GM12878 (cell line): ENCODE data around the gene PLXNA2. TPM values are rescaled to one million over a fixed set of nuclear protein-coding genes. Genes with fewer than 3 reads are reported as not detected.

Source experiments
- ATAC-seq: fragments of 200-7000 bp; cut with Tn5 transposase; 3 replicates; pipeline ENCODE4 v1.9.1; 2020; ENCODE audit warnings: mild to moderate bottlenecking, moderate library complexity
- BruUV-seq: library from RNA; stranded (reverse); fragments of 400-500 nt; replicated peaks from 2 replicates; lab custom pipeline; 2021; lab: Mats Ljungman, UMichigan
- CTCF ChIA-PET: fragments of 300-600 bp; sonication (Branson Sonifier 250); formaldehyde crosslinking; extraction: SDS; loops from one replicate; lab custom pipeline; 2021; ENCODE audit warnings: inconsistent platforms; lab: Yijun Ruan, JAX
- POLR2A ChIA-PET: fragments of 350-600 bp; formaldehyde crosslinking; extraction: SDS; loops from one replicate; lab custom pipeline; 2021; ENCODE audit warnings: inconsistent platforms; lab: Charles Lee
- RAD21 ChIA-PET: fragments of 300-600 bp; sonication (Branson Sonifier 250); formaldehyde crosslinking; loops from one replicate; lab custom pipeline; 2023; ENCODE audit warnings: antibody characterized with exemption; ENCODE audit not compliant: unreplicated experiment; lab: Charles Lee
- SMC1A ChIA-PET: fragments of 300-600 bp; sonication (Branson Sonifier 250); formaldehyde crosslinking; loops from one replicate; lab custom pipeline; 2023; ENCODE audit not compliant: unreplicated experiment, uncharacterized antibody; lab: Charles Lee
- DNase-seq: peaks from one replicate; pipeline ENCODE4 v3.0.0-alpha.2; 2011; ENCODE audit warnings: low read depth, low spot score
- FAIRE-seq: peaks from 3 replicates; lab custom pipeline; 2011; peaks lifted over from hg19 to GRCh38; lab: Jason Lieb, UNC
- H2AFZ ChIP-seq: 2 replicates; pipeline ENCODE4 v1.6.0; 2011; ENCODE audit warnings: low read depth, low read length, control low read depth; ENCODE audit not compliant: control insufficient read depth
- H3K27ac ChIP-seq: 2 replicates; pipeline ENCODE4 v1.5.1; 2011; ENCODE audit warnings: control low read depth; ENCODE audit not compliant: control insufficient read depth, insufficient read depth
- H3K27me3 ChIP-seq, 2 experiments: replicated peaks in 1 of 2; 2 replicates each; pipeline versions ENCODE4 v1.6.0 to v1.6.1; 2011; ENCODE audit warnings: low read length in 1 of 2; ENCODE audit not compliant: control insufficient read depth in 2 of 2, insufficient read depth in 2 of 2
- H3K36me3 ChIP-seq, 2 experiments: 2 replicates each; pipeline ENCODE4 v1.5.1; 2011; ENCODE audit warnings: low read length in 1 of 2; ENCODE audit not compliant: control insufficient read depth in 2 of 2, insufficient read depth in 2 of 2
- H3K4me1 ChIP-seq: 2 replicates; pipeline ENCODE4 v1.6.1; 2011; ENCODE audit warnings: mild to moderate bottlenecking, low read length, moderate library complexity, mixed read lengths; ENCODE audit not compliant: control insufficient read depth, insufficient read depth
- H3K4me2 ChIP-seq: 2 replicates; pipeline ENCODE4 v1.6.0; 2011; ENCODE audit warnings: control low read depth; ENCODE audit not compliant: control insufficient read depth, insufficient read depth
- H3K4me3 ChIP-seq: fragments of 200-600 bp; sonication (generic); 2 replicates; pipeline ENCODE4 v1.5.1; 2016
- H3K79me2 ChIP-seq: 2 replicates; pipeline ENCODE4 v1.6.0; 2011; ENCODE audit warnings: low read length; ENCODE audit not compliant: control insufficient read depth, insufficient read depth
- H3K9ac ChIP-seq: 2 replicates; pipeline ENCODE4 v1.8.0; 2011; ENCODE audit warnings: low read length, control low read depth, mixed read lengths; ENCODE audit not compliant: control insufficient read depth, insufficient read depth
- H3K9me3 ChIP-seq: replicated peaks from 3 replicates; pipeline ENCODE4 v1.5.1; 2011; ENCODE audit warnings: mild to moderate bottlenecking, low read length; ENCODE audit not compliant: control insufficient read depth, insufficient read depth
- H4K20me1 ChIP-seq: 2 replicates; pipeline ENCODE4 v1.6.0; 2011; ENCODE audit not compliant: control insufficient read depth, insufficient read depth
- GABPA ChIP-seq: IDR thresholded peaks from 2 replicates; pipeline ENCODE4 v1.6.1; 2014; ENCODE audit warnings: antibody characterized with exemption, low read depth, mild to moderate bottlenecking, inconsistent platforms
- STAT3 ChIP-seq: IDR thresholded peaks from 2 replicates; pipeline ENCODE4 v1.6.1; 2011; ENCODE audit warnings: low read depth, low read length, improper control_type of control experiment
- ZNF274 ChIP-seq: IDR thresholded peaks from one replicate; pipeline ENCODE4 v1.8.0; 2011; ENCODE audit not compliant: insufficient read length, insufficient read depth
- WGBS: methylation state at CpG from one replicate; pipeline ENCODE4 v1.1.6; 2016; ENCODE audit warnings: low lambda C conversion rate; ENCODE audit not compliant: insufficient replicate concordance, insufficient coverage; ENCODE audit errors: missing lambda C conversion rate; 5-methylcytosine and 5-hydroxymethylcytosine counted together
- in situ Hi-C: fragments of 300-500 bp; cut with MboI; formaldehyde crosslinking; loops from 9 replicates; pipeline ENCODE4 v1.14.3; 2018; ENCODE audit warnings: mixed read lengths
- intact Hi-C: fragments of 100-400 bp; cut with micrococcal nuclease; formaldehyde crosslinking; loops from one replicate; pipeline ENCODE4 v1.14.2; 2022; ENCODE audit not compliant: unreplicated experiment
- polyA plus RNA-seq, 11 experiments: library from polyadenylated mRNA; depleted of rRNA in 4 of 11; unstranded in 6 of 11; stranded (reverse) in 5 of 11; fragments of >200 nt; fragmentation: Nextera tagmentation in 4 of 11; fragmentation: Illumina TruSeq in 1 of 11; extraction: Ambion mirVana in 4 of 11; extraction: Trizol in 1 of 11; gene quantifications; 1 replicate in 1 of 11; 2 replicates in 10 of 11; pipeline versions ENCODE4 v1.2.1 to v1.2.3, GENCODE V29; 2011 to 2016; ENCODE audit warnings: inconsistent platforms in 2 of 11, missing spikeins in 2 of 11, low read depth in 1 of 11
- total RNA-seq, 4 experiments: library from RNA; depleted of rRNA in 3 of 4; stranded (reverse); fragments of >200 nt in 3 of 4; fragmentation: Illumina TruSeq in 1 of 4; extraction: Trizol in 1 of 4; gene quantifications; 2 replicates each; pipeline versions ENCODE4 v1.2.1 to v1.2.3, GENCODE V29; 2013 to 2021

Gene PLXNA2
- total and polyA plus RNA-seq, 10 of the 15 experiments (the other 5 are each of a cell fraction or from before 2014, with no cell fraction given) = under 0.01 to 0.08 (median 0.07) TPM; not detected in 4

DNA sequence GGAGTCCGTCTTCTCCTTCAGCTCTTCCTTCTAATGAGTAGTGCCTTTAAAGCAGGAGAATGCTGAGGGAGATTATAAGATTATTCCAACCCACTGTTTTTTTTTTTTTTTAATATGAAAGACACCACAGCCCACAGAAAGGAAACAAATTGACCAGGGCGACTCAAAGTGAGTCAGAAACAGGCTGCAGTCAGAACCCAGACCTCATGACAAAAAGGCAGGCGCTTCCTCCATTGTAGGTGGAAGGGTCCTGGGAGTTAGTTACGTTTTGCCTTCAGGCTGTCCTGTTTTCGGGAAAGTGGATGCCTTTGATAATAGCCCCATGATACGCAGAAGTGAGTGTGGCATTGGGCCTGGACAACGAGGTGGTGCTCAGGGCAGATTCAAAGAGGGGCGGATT is 21.0 kb downstream of the PLXNA2 start:
- FAIRE-seq = no peak

DNA sequence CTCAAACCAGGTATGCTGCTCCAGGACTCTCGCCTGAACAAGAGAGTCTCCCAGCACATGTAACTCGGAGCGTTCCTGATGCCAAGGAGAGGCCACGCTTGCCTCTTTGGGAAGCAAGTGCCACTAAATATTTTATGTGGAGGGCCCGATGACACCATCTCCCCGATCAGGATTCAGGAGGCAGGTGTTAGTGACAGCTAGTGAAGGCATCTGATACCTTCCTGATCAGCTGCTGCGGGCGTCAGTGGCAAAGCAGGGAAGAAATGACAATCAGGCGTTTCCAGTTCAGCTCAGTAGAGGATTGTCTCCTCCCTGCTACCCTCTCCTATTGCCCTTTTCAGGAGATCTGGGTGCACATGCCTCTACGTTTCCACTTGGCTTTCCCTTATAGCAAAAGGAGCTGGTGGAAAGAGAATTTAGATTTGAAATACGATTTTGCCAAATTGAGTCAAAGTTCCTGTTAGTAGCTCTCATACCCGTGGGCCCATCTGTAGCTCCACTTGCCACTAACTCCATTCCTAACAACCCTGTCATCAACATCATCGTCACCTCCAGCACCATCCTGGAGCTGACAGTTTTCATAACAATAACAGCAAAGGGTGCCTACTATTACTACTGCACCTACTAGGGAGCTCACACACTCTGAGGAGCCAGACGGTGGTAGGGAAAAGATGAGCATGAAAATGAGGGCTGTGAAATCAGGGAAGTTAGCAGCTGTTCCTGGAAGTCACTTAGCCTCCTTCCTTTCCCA is 21.6 kb downstream of the PLXNA2 start:
- Histone ChIP-seq H3K4me2 (no peak overlapping the region), H3K79me2 (no peaks in the 10 kb centered on the region), H3K27me3 (peaks cover 1 to 20% of the 10 kb centered on the region in 2 experiments; a peak in 2 of 4 replicates), H2AFZ (no peak overlapping the region), H3K27ac (no peak overlapping the region), H4K20me1 (no peaks in the 10 kb centered on the region), H3K36me3 (no peaks in the 10 kb centered on the region), H3K4me3 (no peak overlapping the region), H3K4me1 (no peaks in the 10 kb centered on the region), H3K9ac (no peak overlapping the region)
- no peak for ATAC-seq
- intact Hi-C loops = no loop called here
- no TSS peak for BruUV-seq
- ChIA-PET RAD21 (interaction anchor here (0.6 to 1.2 kb wide), 2 partner anchors 22 to 118 kb away, joined by 3 read pairs; no protein-coding TSS in a partner anchor), SMC1A (interaction anchor here (1.0 to 2.3 kb wide), 3 partner anchors 9 to 34 kb away, joined by 3 to 11 read pairs (median 4); no protein-coding TSS in a partner anchor)
- DNase-seq = no peak
- 15% methylated on average over 14 of the region's 14 CpGs for WGBS
- TF ChIP-seq GABPA = no peak
- TF ChIP-seq, all 136 proteins: peak for 0
- POLR2A ChIA-PET = no interaction called here
- FAIRE-seq = no peak
- CTCF ChIA-PET = interaction anchor here (0.6 to 2.2 kb wide), 7 partner anchors 9 to 166 kb away, joined by 3 to 12 read pairs (median 4); no protein-coding TSS in a partner anchor
- H3K9me3 ChIP-seq = no peaks in the 10 kb centered on the region
- in situ Hi-C loops = no loop called here

More for the DNA sequence above, 21.0 kb downstream of the PLXNA2 start:
- H3K36me3 ChIP-seq = no peaks in the 10 kb centered on the region
- SMC1A ChIA-PET = interaction anchor here (1.0 to 2.3 kb wide), 4 partner anchors 10 to 34 kb away, joined by 3 to 11 read pairs (median 4); no protein-coding TSS in a partner anchor
- no peaks in the 10 kb centered on the region for H3K9me3 ChIP-seq
- ATAC-seq = no peak
- H3K27me3 ChIP-seq = peaks cover 2 to 20% of the 10 kb centered on the region in 2 experiments; a peak in 3 of 4 replicates
- in situ Hi-C loops (no loop called here), intact Hi-C loops (no loop called here)
- no peak overlapping the region for H3K27ac ChIP-seq
- BruUV-seq = no TSS peak
- H3K9ac ChIP-seq = no peak overlapping the region
- POLR2A ChIA-PET = no interaction called here
- no peak overlapping the region for H3K4me3 ChIP-seq
- no peaks in the 10 kb centered on the region for H4K20me1 ChIP-seq
- RAD21 ChIA-PET = interaction anchor here (0.6 kb wide), 1 partner anchor 119 kb away, joined by 3 read pairs; no protein-coding TSS in a partner anchor
- no peaks in the 10 kb centered on the region for H3K4me1 ChIP-seq
- CTCF ChIA-PET = interaction anchor here (0.6 to 2.2 kb wide), 6 partner anchors 10 to 166 kb away, joined by 3 to 12 read pairs (median 5); no protein-coding TSS in a partner anchor
- no peak overlapping the region for H3K4me2 ChIP-seq
- no peaks in the 10 kb centered on the region for H3K79me2 ChIP-seq
- 22% methylated on average over 8 of the region's 8 CpGs for WGBS
- TF ChIP-seq ZNF274 (no peak), STAT3 (no peak)
- TF ChIP-seq, all 136 proteins: peak for 0
- DNase-seq = no peak
- no peak overlapping the region for H2AFZ ChIP-seq
